ENCODE measurements around the gene GPNMB. TPM values are rescaled to one million over a fixed set of nuclear protein-coding genes. Genes with fewer than 3 reads are reported as not detected.

Gene GPNMB
- total RNA-seq, 1 donor from 2014 or later, result 0.59 TPM

GRCh38 chr7:23279819-23280525 lies 33.4 kb downstream of the GPNMB start:
- H3K27ac Mint-ChIP-seq, result no peak overlapping the region
- DNase-seq (ENCODE audit: low spot score), result no peak
- no peaks in the 10 kb centered on the region for H3K9me3 Mint-ChIP-seq
- intact Hi-C loops (cut with micrococcal nuclease), result loop anchor here (5.0 kb wide), 1 partner anchor 252 kb away; the partner anchor contains the start of gene TRA2A
- H3K4me1 Mint-ChIP-seq (ENCODE audit: low read depth), result peaks cover 6% of the 10 kb centered on the region
- H3K36me3 Mint-ChIP-seq (ENCODE audit: low read depth), result no peaks in the 10 kb centered on the region
- no peak overlapping the region for H3K4me3 Mint-ChIP-seq (ENCODE audit: low read depth)
- H3K27me3 Mint-ChIP-seq (ENCODE audit: low read depth), result no peaks in the 10 kb centered on the region

- no peaks in the 10 kb centered on the region for H3K27me3 Mint-ChIP-seq (ENCODE audit: low read depth)
- peaks cover 10% of the 10 kb centered on the region for H3K4me1 Mint-ChIP-seq (ENCODE audit: low read depth)
- H3K4me3 Mint-ChIP-seq (ENCODE audit: low read depth), result no peak overlapping the region
- intact Hi-C loops (cut with micrococcal nuclease), result no loop called here
- H3K27ac Mint-ChIP-seq, result no peak overlapping the region
- no peak for DNase-seq (ENCODE audit: low spot score)
- no peaks in the 10 kb centered on the region for H3K9me3 Mint-ChIP-seq
- H3K36me3 Mint-ChIP-seq (ENCODE audit: low read depth), result no peaks in the 10 kb centered on the region
These were observed 36.5 kb downstream of the GPNMB start for GRCh38 chr7:23283086-23283485.

GRCh38 chr7:23284871-23285270 lies 38.3 kb downstream of the GPNMB start:
- H3K27ac Mint-ChIP-seq, result no peak overlapping the region
- H3K36me3 Mint-ChIP-seq (ENCODE audit: low read depth), result no peaks in the 10 kb centered on the region
- H3K27me3 Mint-ChIP-seq (ENCODE audit: low read depth), result no peaks in the 10 kb centered on the region
- peaks cover 12% of the 10 kb centered on the region for H3K4me1 Mint-ChIP-seq (ENCODE audit: low read depth)
- no peak for DNase-seq (ENCODE audit: low spot score)
- intact Hi-C loops (cut with micrococcal nuclease), result no loop called here
- H3K9me3 Mint-ChIP-seq, result no peaks in the 10 kb centered on the region
- H3K4me3 Mint-ChIP-seq (ENCODE audit: low read depth), result no peak overlapping the region

GRCh38 chr7:23285657-23286646 lies 39.4 kb downstream of the GPNMB start:
- no peak overlapping the region for H3K4me3 Mint-ChIP-seq (ENCODE audit: low read depth)
- DNase-seq (ENCODE audit: low spot score), result no peak
- H3K4me1 Mint-ChIP-seq (ENCODE audit: low read depth), result peaks cover 12% of the 10 kb centered on the region
- H3K27ac Mint-ChIP-seq, result no peak overlapping the region
- intact Hi-C loops (cut with micrococcal nuclease), result no loop called here
- H3K9me3 Mint-ChIP-seq, result no peaks in the 10 kb centered on the region
- no peaks in the 10 kb centered on the region for H3K36me3 Mint-ChIP-seq (ENCODE audit: low read depth)
- no peaks in the 10 kb centered on the region for H3K27me3 Mint-ChIP-seq (ENCODE audit: low read depth)

GRCh38 chr7:23287612-23288011 lies 41.0 kb downstream of the GPNMB start:
- no peak overlapping the region for H3K4me3 Mint-ChIP-seq (ENCODE audit: low read depth)
- peaks cover 12% of the 10 kb centered on the region for H3K4me1 Mint-ChIP-seq (ENCODE audit: low read depth)
- H3K36me3 Mint-ChIP-seq (ENCODE audit: low read depth), result no peaks in the 10 kb centered on the region
- intact Hi-C loops (cut with micrococcal nuclease), result no loop called here
- no peak for DNase-seq (ENCODE audit: low spot score)
- H3K27ac Mint-ChIP-seq, result peak overlapping the region; percentile 26
- H3K9me3 Mint-ChIP-seq, result no peaks in the 10 kb centered on the region
- no peaks in the 10 kb centered on the region for H3K27me3 Mint-ChIP-seq (ENCODE audit: low read depth)

DNA sequence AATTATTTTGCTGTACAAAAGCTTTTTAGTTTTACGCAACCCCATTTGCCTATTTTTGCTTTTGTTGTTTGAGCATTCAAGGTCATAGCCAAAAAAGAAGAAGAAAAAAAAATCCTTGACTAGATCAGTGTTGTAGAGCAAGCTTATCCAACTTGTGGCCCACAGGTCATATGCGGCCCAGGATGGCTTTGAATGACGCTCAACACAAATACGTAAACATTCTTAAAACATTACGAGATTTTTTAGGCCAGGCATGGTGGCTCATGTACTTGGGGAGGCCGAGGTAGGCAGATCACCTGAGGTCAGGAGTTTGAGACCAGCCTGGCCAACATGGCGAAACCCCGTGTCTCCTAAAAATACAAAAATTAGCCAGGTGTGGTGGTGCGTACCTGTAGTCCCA lies 44.4 kb downstream of the GPNMB start:
- intact Hi-C loops (cut with micrococcal nuclease), result no loop called here
- no peaks in the 10 kb centered on the region for H3K27me3 Mint-ChIP-seq (ENCODE audit: low read depth)
- H3K36me3 Mint-ChIP-seq (ENCODE audit: low read depth), result no peaks in the 10 kb centered on the region
- no peaks in the 10 kb centered on the region for H3K9me3 Mint-ChIP-seq
- no peak overlapping the region for H3K4me3 Mint-ChIP-seq (ENCODE audit: low read depth)
- H3K27ac Mint-ChIP-seq, result no peak overlapping the region
- DNase-seq (ENCODE audit: low spot score), result no peak
- H3K4me1 Mint-ChIP-seq (ENCODE audit: low read depth), result peaks cover 9% of the 10 kb centered on the region

- Mint-ChIP-seq H3K9me3 (no peaks in the 10 kb centered on the region), H3K27ac (no peak overlapping the region), H3K36me3 (ENCODE audit: low read depth) (no peaks in the 10 kb centered on the region), H3K4me1 (ENCODE audit: low read depth) (peaks cover 9% of the 10 kb centered on the region), H3K27me3 (ENCODE audit: low read depth) (no peaks in the 10 kb centered on the region), H3K4me3 (ENCODE audit: low read depth) (no peak overlapping the region)
- no peak for DNase-seq (ENCODE audit: low spot score)
- intact Hi-C loops (cut with micrococcal nuclease), result no loop called here
These were observed 45.5 kb downstream of the GPNMB start for GRCh38 chr7:23291957-23292560.

GRCh38 chr7:23292623-23293022 lies 46.0 kb downstream of the GPNMB start:
- intact Hi-C loops (cut with micrococcal nuclease), result no loop called here
- H3K27me3 Mint-ChIP-seq (ENCODE audit: low read depth), result no peaks in the 10 kb centered on the region
- no peaks in the 10 kb centered on the region for H3K9me3 Mint-ChIP-seq
- peaks cover 6% of the 10 kb centered on the region for H3K4me1 Mint-ChIP-seq (ENCODE audit: low read depth)
- no peaks in the 10 kb centered on the region for H3K36me3 Mint-ChIP-seq (ENCODE audit: low read depth)
- no peak overlapping the region for H3K27ac Mint-ChIP-seq
- no peak for DNase-seq (ENCODE audit: low spot score)
- no peak overlapping the region for H3K4me3 Mint-ChIP-seq (ENCODE audit: low read depth)

GRCh38 chr7:23293500-23294073 lies 47.0 kb downstream of the GPNMB start:
- no peak overlapping the region for H3K4me3 Mint-ChIP-seq (ENCODE audit: low read depth)
- no peak overlapping the region for H3K27ac Mint-ChIP-seq
- H3K9me3 Mint-ChIP-seq, result no peaks in the 10 kb centered on the region
- intact Hi-C loops (cut with micrococcal nuclease), result no loop called here
- no peaks in the 10 kb centered on the region for H3K27me3 Mint-ChIP-seq (ENCODE audit: low read depth)
- peaks cover 3% of the 10 kb centered on the region for H3K4me1 Mint-ChIP-seq (ENCODE audit: low read depth)
- no peak for DNase-seq (ENCODE audit: low spot score)
- H3K36me3 Mint-ChIP-seq (ENCODE audit: low read depth), result peaks cover 4% of the 10 kb centered on the region

DNA sequence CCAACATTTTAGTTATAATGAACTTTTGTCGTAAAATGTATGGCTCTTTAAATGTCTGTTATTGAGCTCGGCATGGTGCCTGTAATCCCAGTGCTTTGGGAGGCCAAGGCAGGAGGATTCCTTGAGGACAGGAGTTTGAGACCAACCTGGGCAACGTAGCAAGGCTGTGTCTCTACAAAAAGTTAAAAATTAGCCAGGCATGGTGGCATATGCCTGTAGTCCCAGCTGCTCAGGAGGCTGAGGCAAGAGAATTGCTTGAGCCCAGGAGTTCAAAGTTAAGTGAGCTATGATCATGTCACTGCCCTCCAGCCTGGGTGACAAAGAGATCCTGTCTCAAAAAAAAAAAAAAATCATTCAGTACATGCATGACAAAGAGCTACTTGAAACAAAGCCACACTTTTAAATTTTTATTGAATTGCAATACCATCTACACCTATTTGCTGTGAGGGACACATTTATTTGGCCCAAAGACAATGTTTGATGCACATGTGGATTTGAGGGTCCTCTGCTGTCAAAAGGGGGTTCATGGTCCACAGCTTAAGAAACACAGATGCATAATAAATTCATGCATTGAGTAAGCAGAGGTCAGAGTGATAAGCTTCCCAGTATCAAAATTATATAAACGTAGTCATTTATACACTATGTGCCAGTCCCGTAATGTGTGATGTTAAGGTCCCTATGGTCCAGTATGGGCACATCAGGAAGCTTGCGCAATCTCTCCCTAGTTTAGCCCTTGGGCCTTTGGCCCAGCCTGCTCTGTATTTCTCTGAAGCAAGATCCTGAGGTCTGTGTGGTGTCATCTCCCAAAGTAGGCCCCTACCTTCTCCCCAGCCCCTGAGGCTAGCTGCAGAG lies 48.2 kb downstream of the GPNMB start:
- intact Hi-C loops (cut with micrococcal nuclease), result loop anchor here (5.0 kb wide), 1 partner anchor 53 kb away; no protein-coding TSS in a partner anchor
- no peak for DNase-seq (ENCODE audit: low spot score)
- Mint-ChIP-seq H3K4me1 (ENCODE audit: low read depth) (peaks cover 9% of the 10 kb centered on the region), H3K27ac (no peak overlapping the region), H3K4me3 (ENCODE audit: low read depth) (no peak overlapping the region), H3K36me3 (ENCODE audit: low read depth) (peaks cover 8% of the 10 kb centered on the region), H3K27me3 (ENCODE audit: low read depth) (no peaks in the 10 kb centered on the region), H3K9me3 (peaks cover 4% of the 10 kb centered on the region)

DNA sequence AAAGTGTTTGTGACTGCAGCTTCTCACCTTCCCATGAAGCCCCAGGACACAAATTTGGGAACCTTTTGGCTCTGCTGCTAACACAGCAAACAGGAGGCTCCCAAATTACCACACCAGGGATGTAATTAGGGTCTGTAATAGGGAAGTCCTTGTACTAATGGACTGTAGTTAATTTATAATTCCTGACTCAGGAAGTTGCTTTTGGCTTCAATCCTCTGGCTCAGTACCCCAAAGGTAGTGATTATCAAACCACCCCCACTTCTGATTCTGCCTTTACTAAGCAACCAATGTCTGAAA lies 48.8 kb downstream of the GPNMB start:
- H3K9me3 Mint-ChIP-seq, result peaks cover 4% of the 10 kb centered on the region
- H3K27ac Mint-ChIP-seq, result no peak overlapping the region
- peaks cover 8% of the 10 kb centered on the region for H3K36me3 Mint-ChIP-seq (ENCODE audit: low read depth)
- H3K4me3 Mint-ChIP-seq (ENCODE audit: low read depth), result no peak overlapping the region
- peaks cover 12% of the 10 kb centered on the region for H3K4me1 Mint-ChIP-seq (ENCODE audit: low read depth)
- no peaks in the 10 kb centered on the region for H3K27me3 Mint-ChIP-seq (ENCODE audit: low read depth)
- intact Hi-C loops (cut with micrococcal nuclease), result loop anchor here (5.0 kb wide), 1 partner anchor 52 kb away; no protein-coding TSS in a partner anchor
- DNase-seq (ENCODE audit: low spot score), result no peak

All from activated T-helper 2 cell treated with anti-CD3 and anti-CD28 coated beads, Interferon-gamma antibody, Interleukin-2, Interleukin-4, amounts not matched to agents 10 μg/mL and 5 μg/mL and 100 μg/mL, durations not matched to agents 14 hours and 24 hours and 36 hours (primary cell).